Large intestine (tissue), 3 donors: ENCODE measurements around the gene PIP5K1B. TPM values are rescaled to one million over a fixed set of nuclear protein-coding genes. Genes with fewer than 3 reads are reported as not detected.

ENCODE experiments used
- DNase-seq, 2 donors: peaks; one replicate each; pipeline versions ENCODE4 v3.0.0 to v3.0.0-alpha.2; 2013
- H3K27ac ChIP-seq: one replicate; pipeline ENCODE4 v1.5.1; 2013; ENCODE audit warnings: low read length
- H3K27me3 ChIP-seq: 2 replicates; pipeline ENCODE4 v1.6.1; 2013; ENCODE audit warnings: low read length; ENCODE audit not compliant: control insufficient read depth, insufficient read depth
- H3K36me3 ChIP-seq: 2 replicates; pipeline ENCODE4 v1.6.1; 2013; ENCODE audit warnings: low read length; ENCODE audit not compliant: control insufficient read depth, insufficient read depth
- H3K4me1 ChIP-seq: one replicate; pipeline ENCODE4 v1.6.1; 2013; ENCODE audit warnings: low read length; ENCODE audit not compliant: control insufficient read depth, insufficient read depth
- H3K4me3 ChIP-seq: one replicate; pipeline ENCODE4 v1.5.1; 2013; ENCODE audit warnings: low read length
- H3K9me3 ChIP-seq: one replicate; pipeline ENCODE4 v1.6.1; 2013; ENCODE audit warnings: mild to moderate bottlenecking, low read depth, low read length, moderate library complexity; ENCODE audit not compliant: control insufficient read depth
- WGBS: methylation state at CpG from one replicate; pipeline ENCODE4 v1.1.5; 2013; ENCODE audit warnings: low lambda C conversion rate; ENCODE audit not compliant: insufficient coverage; 5-methylcytosine and 5-hydroxymethylcytosine counted together
- polyA plus RNA-seq: library from polyadenylated mRNA; unstranded; fragments of 120-200 nt; gene quantifications from one replicate; pipeline ENCODE4 v1.2.1, GENCODE V29; 2013

The PIP5K1B gene
- polyA plus RNA-seq, 1 donor = 57.9 TPM

GRCh38 chr9:68897577-68898145, 192.6 kb downstream of the PIP5K1B start:
- no peaks in the 10 kb centered on the region for H3K9me3 ChIP-seq
- no peak overlapping the region for H3K27ac ChIP-seq
- no CpG with 5 or more reads among the region's 5 CpGs for WGBS
- no peaks in the 10 kb centered on the region for H3K27me3 ChIP-seq
- no peak overlapping the region for H3K4me3 ChIP-seq
- H3K4me1 ChIP-seq = no peaks in the 10 kb centered on the region
- peaks cover 17% of the 10 kb centered on the region for H3K36me3 ChIP-seq
- no peak for DNase-seq

DNA sequence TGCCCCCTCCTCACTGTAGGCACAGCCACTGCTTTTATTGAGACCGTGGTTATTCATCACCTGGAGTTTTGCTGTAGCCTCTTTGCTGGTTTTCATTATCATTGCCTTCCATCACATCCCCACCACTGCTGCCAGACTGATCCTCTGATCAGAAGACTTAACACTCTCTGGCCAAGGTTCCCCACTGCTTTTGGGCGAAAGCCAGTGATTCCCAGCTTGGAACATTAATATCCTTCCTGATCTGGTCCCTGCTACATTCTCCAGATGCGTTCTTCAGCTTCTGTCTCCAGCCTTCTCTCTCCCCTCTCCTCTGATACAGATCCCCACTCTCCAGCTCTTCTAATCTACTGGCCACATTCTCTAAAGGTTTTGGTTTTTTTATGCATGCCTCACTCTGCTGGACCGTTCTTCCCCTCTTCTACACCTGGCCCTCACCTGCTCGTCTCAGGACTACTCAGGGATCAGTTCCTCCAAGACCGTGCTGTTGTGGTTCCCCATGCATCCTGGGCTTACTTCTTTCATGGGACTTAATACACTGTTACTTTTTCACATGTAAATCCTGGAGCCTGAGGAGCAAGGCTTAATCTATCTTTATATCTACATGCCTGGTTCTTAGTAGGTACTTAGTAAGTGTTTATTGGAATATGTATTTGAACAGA, 193.9 kb downstream of the PIP5K1B start:
- Histone ChIP-seq H3K4me3 (no peak overlapping the region), H3K36me3 (peaks cover 19% of the 10 kb centered on the region), H3K4me1 (no peaks in the 10 kb centered on the region), H3K27me3 (no peaks in the 10 kb centered on the region), H3K27ac (no peak overlapping the region), H3K9me3 (no peaks in the 10 kb centered on the region)
- 70% methylated on average over 3 of the region's 6 CpGs for WGBS
- no peak for DNase-seq

DNA sequence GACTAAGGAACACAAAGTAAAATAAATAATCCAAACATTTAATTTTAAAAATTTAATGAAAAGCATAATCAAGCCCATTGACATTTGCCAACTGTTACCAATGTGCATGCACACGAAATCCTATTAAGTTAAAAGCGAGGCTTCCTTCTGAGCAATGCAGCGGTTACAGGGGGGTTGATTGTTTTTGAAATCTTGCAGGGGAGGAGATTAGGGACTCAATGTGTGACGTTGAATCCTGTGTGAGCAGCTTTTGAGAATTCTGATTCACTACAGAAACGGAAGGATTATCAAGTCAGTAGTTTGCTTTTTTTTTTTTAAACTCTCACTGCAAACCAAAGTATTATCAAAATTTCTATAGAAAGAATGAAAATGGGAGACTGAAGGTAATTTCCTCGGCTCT, 199.4 kb downstream of the PIP5K1B start:
- WGBS = no CpG with 5 or more reads among the region's 6 CpGs
- H3K4me3 ChIP-seq = no peak overlapping the region
- no peak for DNase-seq
- no peaks in the 10 kb centered on the region for H3K9me3 ChIP-seq
- H3K4me1 ChIP-seq = no peaks in the 10 kb centered on the region
- no peaks in the 10 kb centered on the region for H3K27me3 ChIP-seq
- H3K36me3 ChIP-seq = peaks cover 11% of the 10 kb centered on the region
- no peak overlapping the region for H3K27ac ChIP-seq

GRCh38 chr9:68905129-68905528, 200.1 kb downstream of the PIP5K1B start:
- Histone ChIP-seq H3K4me3 (no peak overlapping the region), H3K9me3 (no peaks in the 10 kb centered on the region), H3K36me3 (peaks cover 11% of the 10 kb centered on the region), H3K27ac (no peak overlapping the region), H3K4me1 (no peaks in the 10 kb centered on the region), H3K27me3 (no peaks in the 10 kb centered on the region)
- WGBS = no CpG with 5 or more reads among the region's 3 CpGs
- no peak for DNase-seq

DNA sequence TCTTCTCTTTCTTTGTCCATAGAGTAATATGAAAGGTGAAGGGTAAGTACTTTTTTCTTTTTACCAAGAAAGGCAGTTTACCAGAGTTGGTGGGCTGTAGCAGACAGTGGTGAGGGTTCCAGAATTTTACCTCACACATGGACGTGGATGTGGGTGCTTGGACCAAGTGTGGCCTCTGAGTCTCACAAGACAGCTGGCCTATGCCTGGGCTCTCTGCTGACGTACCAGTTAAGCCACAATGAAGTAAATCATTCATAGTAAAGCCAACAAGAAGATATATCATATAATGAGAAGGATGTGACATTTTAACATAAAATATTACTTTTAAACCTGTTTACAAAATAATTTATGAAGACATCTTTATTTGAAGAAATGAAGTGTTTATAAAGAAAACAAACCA, 202.9 kb downstream of the PIP5K1B start:
- no peaks in the 10 kb centered on the region for H3K27me3 ChIP-seq
- 75% methylated on average over 1 of the region's 2 CpGs for WGBS
- no peak overlapping the region for H3K4me3 ChIP-seq
- no peak overlapping the region for H3K27ac ChIP-seq
- H3K36me3 ChIP-seq = peaks cover 14% of the 10 kb centered on the region
- no peaks in the 10 kb centered on the region for H3K4me1 ChIP-seq
- no peak for DNase-seq
- no peaks in the 10 kb centered on the region for H3K9me3 ChIP-seq

DNA sequence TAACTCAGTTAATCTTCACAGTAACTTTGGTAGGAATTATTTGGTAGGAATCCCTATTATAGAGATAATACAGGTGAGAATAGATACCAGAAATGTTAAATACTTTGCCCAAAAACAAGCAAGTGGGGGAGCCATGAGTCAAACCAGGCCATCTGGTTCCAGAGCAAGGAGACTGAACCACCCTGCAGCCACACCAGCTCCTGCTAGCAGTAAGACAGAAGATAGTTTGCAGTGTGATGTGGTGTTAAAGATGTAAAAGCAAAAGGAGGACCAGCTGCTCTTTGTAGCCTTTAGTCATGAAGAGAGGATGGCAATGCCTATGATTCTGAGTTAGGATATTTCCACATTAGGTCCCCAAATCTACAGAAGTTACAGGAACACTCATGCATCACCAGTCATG, 207.5 kb downstream of the PIP5K1B start:
- H3K36me3 ChIP-seq = peaks cover 11% of the 10 kb centered on the region
- no peaks in the 10 kb centered on the region for H3K4me1 ChIP-seq
- no peak overlapping the region for H3K4me3 ChIP-seq
- H3K9me3 ChIP-seq = no peaks in the 10 kb centered on the region
- no peak for DNase-seq
- no peaks in the 10 kb centered on the region for H3K27me3 ChIP-seq
- no peak overlapping the region for H3K27ac ChIP-seq

- Histone ChIP-seq H3K4me3 (no peak overlapping the region), H3K27ac (no peak overlapping the region), H3K9me3 (no peaks in the 10 kb centered on the region), H3K4me1 (no peaks in the 10 kb centered on the region), H3K36me3 (peaks cover 14% of the 10 kb centered on the region), H3K27me3 (no peaks in the 10 kb centered on the region)
- no peak for DNase-seq
- WGBS = no CpG with 5 or more reads among the region's 1 CpG
Observed at GRCh38 chr9:68913054-68913453, 208.0 kb downstream of the PIP5K1B start.

- Histone ChIP-seq H3K27ac (no peak overlapping the region), H3K4me3 (no peak overlapping the region), H3K27me3 (no peaks in the 10 kb centered on the region), H3K9me3 (no peaks in the 10 kb centered on the region), H3K4me1 (no peaks in the 10 kb centered on the region), H3K36me3 (peaks cover 18% of the 10 kb centered on the region)
- WGBS = 60% methylated on average over 1 of the region's 2 CpGs
- DNase-seq = no peak
Observed at GRCh38 chr9:68914751-68915150, 209.7 kb downstream of the PIP5K1B start.

GRCh38 chr9:68919661-68920060, 214.6 kb downstream of the PIP5K1B start:
- H3K27ac ChIP-seq = no peak overlapping the region
- 83% methylated on average over 1 of the region's 2 CpGs for WGBS

GRCh38 chr9:68920921-68921320, 215.9 kb downstream of the PIP5K1B start:
- WGBS = no CpG with 5 or more reads among the region's 1 CpG
- no peak for DNase-seq
- Histone ChIP-seq H3K27me3 (no peaks in the 10 kb centered on the region), H3K4me3 (no peak overlapping the region), H3K4me1 (no peaks in the 10 kb centered on the region), H3K27ac (no peak overlapping the region), H3K9me3 (no peaks in the 10 kb centered on the region), H3K36me3 (peaks cover 23% of the 10 kb centered on the region)

More at GRCh38 chr9:68919661-68920060, 214.6 kb downstream of the PIP5K1B start:
- H3K27me3 ChIP-seq = no peaks in the 10 kb centered on the region
- no peaks in the 10 kb centered on the region for H3K9me3 ChIP-seq
- no peak overlapping the region for H3K4me3 ChIP-seq
- no peak for DNase-seq
- H3K36me3 ChIP-seq = peaks cover 28% of the 10 kb centered on the region
- no peaks in the 10 kb centered on the region for H3K4me1 ChIP-seq

DNA sequence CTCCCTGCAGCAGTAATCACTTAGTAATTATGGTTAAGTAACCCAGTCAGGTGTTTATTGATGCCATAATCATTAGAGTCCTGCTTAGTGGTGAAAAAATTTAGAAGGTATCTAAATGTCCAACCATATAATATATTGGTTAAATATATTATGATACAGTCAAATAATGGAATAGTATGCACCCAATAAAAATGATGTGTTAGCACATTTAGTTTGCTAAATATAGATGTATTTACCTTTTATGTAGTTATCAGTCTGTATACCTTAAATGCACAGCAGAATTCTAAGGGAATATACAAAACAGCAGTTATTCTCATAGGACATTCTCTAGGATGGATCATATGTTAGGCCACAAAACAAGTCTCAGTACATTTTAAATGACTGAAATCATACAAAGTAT, 218.4 kb downstream of the PIP5K1B start:
- Histone ChIP-seq H3K27me3 (no peaks in the 10 kb centered on the region), H3K9me3 (no peaks in the 10 kb centered on the region), H3K27ac (no peak overlapping the region), H3K4me1 (no peaks in the 10 kb centered on the region), H3K36me3 (peaks cover 15% of the 10 kb centered on the region), H3K4me3 (no peak overlapping the region)
- no peak for DNase-seq
